PFSK-1 (cell line): ENCODE data around the gene CACNG7.

ENCODE experiments used
- FOXP2 ChIP-seq: optimal IDR thresholded peaks from 2 replicates; pipeline ENCODE3; 2011; ENCODE audit warnings: borderline replicate concordance, control low read depth, inconsistent platforms; ENCODE audit not compliant: insufficient read depth; ENCODE audit errors: extremely low read length, extremely low read depth
- POLR2AphosphoS5 ChIP-seq: IDR thresholded peaks from 2 replicates; pipeline ENCODE4 v1.6.1; 2012; ENCODE audit warnings: low read depth, mild to moderate bottlenecking, control low read depth, low read length, moderate library complexity
- SIN3A ChIP-seq: IDR thresholded peaks from 2 replicates; pipeline ENCODE4 v1.6.1; 2012; ENCODE audit warnings: mild to moderate bottlenecking, low read length, moderate library complexity, borderline replicate concordance; ENCODE audit not compliant: insufficient read depth
- TAF1 ChIP-seq: IDR thresholded peaks from 2 replicates; pipeline ENCODE4 v1.6.1; 2012; ENCODE audit warnings: low read length, control low read depth, borderline replicate concordance; ENCODE audit not compliant: insufficient read depth
- TF ChIP-seq, protein P1 (sequence below), 2 experiments: IDR thresholded peaks; 2 replicates each; pipeline versions ENCODE4 v1.6.1 to v1.8.0; 2011 to 2012; ENCODE audit warnings: low read depth in 2 of 2, low read length in 2 of 2, control low read depth in 1 of 2, inconsistent platforms in 1 of 2, mild to moderate bottlenecking in 1 of 2, moderate library complexity in 1 of 2; ENCODE audit not compliant: insufficient read depth in 1 of 2

Gene CACNG7

DNA sequence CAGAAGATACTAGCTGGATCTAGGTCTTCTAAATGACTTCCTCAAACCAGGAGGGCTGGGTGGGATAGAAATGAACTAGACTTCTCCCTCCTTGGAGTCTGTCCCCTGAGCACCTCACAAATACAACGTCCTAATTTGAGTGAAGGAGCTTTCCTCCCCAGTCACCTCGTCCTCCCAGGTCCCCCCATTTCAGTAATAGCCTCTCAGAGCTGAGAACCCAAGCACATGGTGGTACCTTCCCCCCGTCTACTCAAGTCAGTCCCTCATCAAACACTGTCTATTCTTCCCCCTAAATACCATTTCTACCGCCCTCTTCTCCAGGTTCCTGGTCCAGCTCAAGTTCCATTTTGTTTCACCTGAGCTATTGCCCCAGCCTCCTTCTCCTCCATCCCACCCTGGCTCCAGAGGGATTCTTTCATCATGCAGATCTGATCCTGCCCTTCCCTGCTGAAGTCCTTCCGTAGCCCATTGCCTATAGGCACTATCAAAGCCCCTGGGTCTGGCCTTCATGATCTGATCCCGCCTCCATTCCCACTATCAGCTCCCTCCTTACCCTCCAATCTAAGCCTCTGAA, 32.3 kb upstream of the CACNG7 start:
- no peak for TF ChIP-seq FOXP2
- no peak for TF ChIP-seq POLR2AphosphoS5
- TF ChIP-seq, protein P1, sequence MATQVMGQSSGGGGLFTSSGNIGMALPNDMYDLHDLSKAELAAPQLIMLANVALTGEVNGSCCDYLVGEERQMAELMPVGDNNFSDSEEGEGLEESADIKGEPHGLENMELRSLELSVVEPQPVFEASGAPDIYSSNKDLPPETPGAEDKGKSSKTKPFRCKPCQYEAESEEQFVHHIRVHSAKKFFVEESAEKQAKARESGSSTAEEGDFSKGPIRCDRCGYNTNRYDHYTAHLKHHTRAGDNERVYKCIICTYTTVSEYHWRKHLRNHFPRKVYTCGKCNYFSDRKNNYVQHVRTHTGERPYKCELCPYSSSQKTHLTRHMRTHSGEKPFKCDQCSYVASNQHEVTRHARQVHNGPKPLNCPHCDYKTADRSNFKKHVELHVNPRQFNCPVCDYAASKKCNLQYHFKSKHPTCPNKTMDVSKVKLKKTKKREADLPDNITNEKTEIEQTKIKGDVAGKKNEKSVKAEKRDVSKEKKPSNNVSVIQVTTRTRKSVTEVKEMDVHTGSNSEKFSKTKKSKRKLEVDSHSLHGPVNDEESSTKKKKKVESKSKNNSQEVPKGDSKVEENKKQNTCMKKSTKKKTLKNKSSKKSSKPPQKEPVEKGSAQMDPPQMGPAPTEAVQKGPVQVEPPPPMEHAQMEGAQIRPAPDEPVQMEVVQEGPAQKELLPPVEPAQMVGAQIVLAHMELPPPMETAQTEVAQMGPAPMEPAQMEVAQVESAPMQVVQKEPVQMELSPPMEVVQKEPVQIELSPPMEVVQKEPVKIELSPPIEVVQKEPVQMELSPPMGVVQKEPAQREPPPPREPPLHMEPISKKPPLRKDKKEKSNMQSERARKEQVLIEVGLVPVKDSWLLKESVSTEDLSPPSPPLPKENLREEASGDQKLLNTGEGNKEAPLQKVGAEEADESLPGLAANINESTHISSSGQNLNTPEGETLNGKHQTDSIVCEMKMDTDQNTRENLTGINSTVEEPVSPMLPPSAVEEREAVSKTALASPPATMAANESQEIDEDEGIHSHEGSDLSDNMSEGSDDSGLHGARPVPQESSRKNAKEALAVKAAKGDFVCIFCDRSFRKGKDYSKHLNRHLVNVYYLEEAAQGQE (IDR thresholded peaks at IDR 0.05; ENCODE audit: insufficient read depth in 1 of 2, low read depth in 2 of 2, low read length in 2 of 2) = no peak
- TF ChIP-seq TAF1 = no peak
- no peak for TF ChIP-seq SIN3A

DNA sequence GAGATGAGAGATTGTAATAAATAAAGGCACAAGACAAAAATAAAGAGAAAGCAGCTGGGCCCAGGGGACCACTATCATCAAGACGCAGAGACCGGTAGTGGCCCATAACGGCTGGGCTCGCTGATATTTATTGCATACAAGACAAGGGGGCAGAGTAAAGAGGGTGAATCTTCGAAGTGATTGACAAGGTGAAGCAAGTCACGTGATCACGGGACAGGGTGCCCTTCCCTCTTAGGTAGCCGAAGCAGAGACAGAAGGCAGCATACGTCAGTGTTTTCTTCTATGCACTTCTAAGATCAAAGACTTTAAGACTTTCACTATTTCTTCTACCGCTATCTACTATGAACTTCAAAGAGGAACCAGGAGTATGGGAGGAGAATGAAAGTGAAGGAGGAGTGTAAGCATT, 31.7 kb upstream of the CACNG7 start:
- TF ChIP-seq, protein P1 (IDR thresholded peaks at IDR 0.05; ENCODE audit: insufficient read depth in 1 of 2, low read depth in 2 of 2, low read length in 2 of 2) = no peak
- TF ChIP-seq FOXP2 = no peak
- no peak for TF ChIP-seq POLR2AphosphoS5
- no peak for TF ChIP-seq SIN3A
- no peak for TF ChIP-seq TAF1

DNA sequence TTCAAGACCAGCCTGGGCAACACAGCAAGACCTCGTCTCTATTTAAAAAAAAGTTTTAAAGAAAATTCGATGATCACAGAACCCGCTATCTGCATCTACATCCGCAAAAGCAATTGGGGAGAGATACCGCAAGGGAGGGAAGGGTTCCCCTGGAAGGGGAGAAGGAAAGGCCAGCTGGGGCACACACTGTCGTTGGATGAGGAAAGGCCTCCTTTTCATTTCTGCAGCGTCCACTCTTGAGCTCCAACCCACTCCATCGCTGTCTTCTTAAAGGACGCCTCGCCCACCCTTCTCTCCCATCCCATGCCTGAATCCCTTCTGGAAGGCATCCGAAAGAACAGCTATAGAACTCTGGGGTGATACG, 30.3 kb upstream of the CACNG7 start:
- TF ChIP-seq FOXP2 (no peak), SIN3A (no peak), TAF1 (no peak), POLR2AphosphoS5 (no peak)
- TF ChIP-seq, protein P1 (IDR thresholded peaks at IDR 0.05; ENCODE audit: insufficient read depth in 1 of 2, low read depth in 2 of 2, low read length in 2 of 2) = no peak

GRCh38 chr19:53879140-53880081, 29.7 kb upstream of the CACNG7 start:
- TF ChIP-seq POLR2AphosphoS5 = no peak

GRCh38 chr19:53880711-53881481, 28.2 kb upstream of the CACNG7 start:
- TF ChIP-seq, protein P1 (IDR thresholded peaks at IDR 0.05; ENCODE audit: insufficient read depth in 1 of 2, low read depth in 2 of 2, low read length in 2 of 2) = no peak
- no peak for TF ChIP-seq TAF1
- no peak for TF ChIP-seq SIN3A
- no peak for TF ChIP-seq POLR2AphosphoS5
- no peak for TF ChIP-seq FOXP2
